Stimulated activated naive B cell treated with anti-CD40 and anti-IgM and Interleukin-4, amounts not matched to agents 10 μg/mL and 1 μg/mL and 100 μg/mL, for 72 hours (primary cell): ENCODE results near the gene CDYL2.
"Not testable (repeated sequence)": the region's sequence is repeated elsewhere in the genome, so short reads cannot be mapped to it uniquely, and the experiment has no call there.

Experiments
- ATAC-seq, 2 donors: fragments of 150-1000 bp; cut with Tn5 transposase; replicated peaks; 2 replicates each; pipeline ENCODE4 v1.10.0; 2021; ENCODE audit warnings: moderate library complexity in 1 of 2
- DNase-seq: peaks from one replicate; pipeline ENCODE4 v3.0.0; 2021
- H3K27ac Mint-ChIP-seq: one replicate; pipeline ENCODE4 v1.8.0; 2022; ENCODE audit warnings: mild to moderate bottlenecking, mixed read lengths
- H3K27me3 Mint-ChIP-seq, 2 donors: one replicate each; pipeline ENCODE4 v1.8.0; 2022; ENCODE audit warnings: mixed read lengths in 2 of 2
- H3K36me3 Mint-ChIP-seq, 2 donors: one replicate each; pipeline ENCODE4 v1.8.0; 2022; ENCODE audit warnings: mixed read lengths in 2 of 2, mild to moderate bottlenecking in 1 of 2
- H3K4me1 Mint-ChIP-seq, 2 donors: one replicate each; pipeline ENCODE4 v1.8.0; 2022; ENCODE audit warnings: mixed read lengths in 2 of 2, mild to moderate bottlenecking in 1 of 2
- H3K4me3 Mint-ChIP-seq, 2 donors: one replicate each; pipeline ENCODE4 v1.8.0; 2022; ENCODE audit warnings: mild to moderate bottlenecking in 2 of 2, mixed read lengths in 2 of 2, moderate library complexity in 1 of 2
- H3K9me3 Mint-ChIP-seq, 2 donors: one replicate each; pipeline ENCODE4 v1.8.0; 2022; ENCODE audit warnings: mixed read lengths in 2 of 2, mild to moderate bottlenecking in 1 of 2

The CDYL2 gene

DNA sequence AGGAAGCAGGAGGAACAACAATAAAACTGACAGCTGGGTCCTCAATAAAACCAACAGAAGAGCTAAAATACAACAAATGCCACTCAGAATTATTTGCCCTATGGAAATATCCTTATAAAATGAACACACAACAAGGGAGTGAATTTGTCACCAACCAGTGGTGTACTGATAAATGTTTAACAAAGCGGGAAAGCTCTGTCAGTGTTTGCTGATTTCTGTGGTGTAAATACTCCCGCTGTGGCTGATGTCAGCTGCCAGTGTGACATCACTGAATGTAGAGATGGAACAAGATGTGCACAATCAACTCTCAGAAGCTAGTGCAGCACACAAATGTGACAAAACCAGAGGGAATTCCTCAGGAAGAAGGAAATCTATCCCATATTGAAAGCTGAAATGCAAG, 51.9 kb downstream of the CDYL2 start:
- Mint-ChIP-seq H3K4me3 (no peak overlapping the region), H3K27me3 (peaks cover 0 to 8% of the 10 kb centered on the region in 2 donors), H3K9me3 (peaks cover 0 to 2% of the 10 kb centered on the region in 2 donors), H3K27ac (no peak overlapping the region), H3K36me3 (no peaks in the 10 kb centered on the region), H3K4me1 (no peaks in the 10 kb centered on the region)
- ATAC-seq, result no peak
- DNase-seq, result no peak

DNA sequence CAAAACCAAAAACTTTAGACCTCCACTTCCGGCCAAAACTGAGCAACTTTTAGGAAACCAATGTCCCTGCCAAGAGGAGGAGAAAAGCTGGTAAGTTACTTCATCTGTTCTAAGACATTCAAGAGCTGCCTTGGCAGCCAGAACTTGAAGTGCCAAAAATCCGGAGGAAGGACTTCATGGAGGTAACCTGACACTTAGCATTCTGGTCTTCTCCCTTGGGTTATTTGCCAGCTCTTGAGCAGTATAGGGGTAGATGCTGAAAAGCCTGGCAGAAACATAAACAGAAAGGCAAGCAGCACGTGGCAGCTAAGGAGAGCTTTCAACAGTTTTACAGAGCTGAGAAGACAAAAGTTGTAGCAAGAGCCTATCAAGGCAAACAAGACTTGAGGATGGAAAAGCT, 53.2 kb downstream of the CDYL2 start:
- Mint-ChIP-seq H3K27ac (no peak overlapping the region), H3K4me3 (no peak overlapping the region), H3K27me3 (peaks cover 0 to 10% of the 10 kb centered on the region in 2 donors), H3K36me3 (no peaks in the 10 kb centered on the region), H3K4me1 (no peaks in the 10 kb centered on the region), H3K9me3 (peaks cover 0 to 2% of the 10 kb centered on the region in 2 donors)
- DNase-seq (no peak), ATAC-seq (no peak)

DNA sequence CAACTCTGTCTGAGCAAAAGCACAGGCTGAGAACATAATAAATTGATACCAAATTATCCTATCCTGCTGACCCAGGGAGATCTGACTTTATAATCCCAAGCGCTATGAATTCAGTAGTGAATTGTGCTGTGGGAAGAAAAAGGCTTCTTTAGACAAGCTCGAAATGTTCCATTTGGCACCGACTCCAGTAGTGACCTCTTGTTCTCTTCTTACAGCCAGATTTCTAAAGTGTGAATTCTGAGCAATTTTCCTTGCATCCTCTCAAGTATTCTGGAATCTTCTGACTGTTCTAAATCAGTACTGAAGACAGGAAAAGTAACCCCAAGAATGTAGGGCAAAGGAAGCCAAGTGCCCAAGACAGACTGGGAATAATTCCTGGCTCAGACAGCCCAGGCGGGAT, 58.2 kb downstream of the CDYL2 start:
- H3K9me3 Mint-ChIP-seq, result peaks cover 9% of the 10 kb centered on the region in 2 donors
- no peak overlapping the region for H3K4me3 Mint-ChIP-seq
- ATAC-seq (no peak), DNase-seq (no peak)
- H3K36me3 Mint-ChIP-seq, result peaks cover 3 to 7% of the 10 kb centered on the region in 2 donors
- no peaks in the 10 kb centered on the region for H3K4me1 Mint-ChIP-seq
- no peak overlapping the region for H3K27ac Mint-ChIP-seq
- peaks cover 0 to 17% of the 10 kb centered on the region in 2 donors for H3K27me3 Mint-ChIP-seq

GRCh38 chr16:80744856-80745255, 59.5 kb downstream of the CDYL2 start:
- ATAC-seq, result no peak
- no peak for DNase-seq
- Mint-ChIP-seq H3K4me1 (no peaks in the 10 kb centered on the region), H3K27me3 (peaks cover 0 to 17% of the 10 kb centered on the region in 2 donors), H3K27ac (no peak overlapping the region), H3K36me3 (peaks cover 3 to 8% of the 10 kb centered on the region in 2 donors), H3K9me3 (peaks cover 9 to 14% of the 10 kb centered on the region in 2 donors), H3K4me3 (no peak overlapping the region)

DNA sequence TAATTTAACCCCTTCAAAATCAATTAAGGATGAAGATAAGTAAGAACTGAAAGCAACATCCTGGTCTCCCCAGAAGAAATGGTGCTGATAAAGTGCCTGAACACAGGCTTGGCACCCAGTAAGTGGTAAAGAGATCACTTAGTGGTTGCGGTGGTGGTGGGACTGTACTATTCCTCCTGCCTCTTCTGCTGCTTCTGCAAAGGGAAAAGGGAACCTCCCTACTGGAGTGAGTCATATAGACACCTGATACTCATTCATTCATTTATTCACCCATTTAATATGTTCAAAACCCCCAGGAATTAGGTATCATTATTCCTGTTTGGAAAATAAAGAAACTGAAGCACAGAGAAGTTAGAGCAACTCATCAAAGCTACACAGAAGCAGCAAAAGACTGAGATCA, 60.6 kb downstream of the CDYL2 start:
- peaks cover 0 to 16% of the 10 kb centered on the region in 2 donors for H3K27me3 Mint-ChIP-seq
- H3K27ac Mint-ChIP-seq, result no peak overlapping the region
- H3K4me1 Mint-ChIP-seq, result no peaks in the 10 kb centered on the region
- peaks cover 11 to 22% of the 10 kb centered on the region in 2 donors for H3K9me3 Mint-ChIP-seq
- no peak overlapping the region for H3K4me3 Mint-ChIP-seq
- H3K36me3 Mint-ChIP-seq, result peaks cover 3 to 15% of the 10 kb centered on the region in 2 donors
- DNase-seq (no peak), ATAC-seq (no peak)

DNA sequence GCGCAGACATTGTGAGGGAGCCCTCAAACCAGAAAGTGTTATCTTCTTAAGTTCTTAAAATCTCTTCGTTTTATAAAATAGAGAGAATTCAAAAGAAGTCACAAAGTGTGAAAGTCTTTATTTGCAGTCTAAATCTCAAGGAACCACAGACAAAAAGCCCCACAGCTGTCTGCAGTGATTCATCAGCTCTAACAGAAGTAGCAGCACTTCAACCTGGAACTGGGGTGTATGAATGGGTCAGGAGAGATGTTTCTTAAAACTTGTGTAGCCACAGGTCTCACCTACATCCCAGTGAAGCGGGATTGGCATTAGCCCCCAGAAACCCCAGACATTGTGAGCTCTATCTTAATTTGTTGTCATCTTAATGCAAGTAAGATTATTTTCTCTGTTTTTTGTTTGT, 61.1 kb downstream of the CDYL2 start:
- peaks cover 9 to 23% of the 10 kb centered on the region in 2 donors for H3K9me3 Mint-ChIP-seq
- H3K4me1 Mint-ChIP-seq, result no peaks in the 10 kb centered on the region
- DNase-seq, result no peak
- H3K27ac Mint-ChIP-seq, result no peak overlapping the region
- ATAC-seq, result no peak
- peaks cover 0 to 12% of the 10 kb centered on the region in 2 donors for H3K27me3 Mint-ChIP-seq
- H3K36me3 Mint-ChIP-seq, result peaks cover 3 to 15% of the 10 kb centered on the region in 2 donors
- no peak overlapping the region for H3K4me3 Mint-ChIP-seq

- Mint-ChIP-seq H3K36me3 (peaks cover 3 to 15% of the 10 kb centered on the region in 2 donors), H3K27me3 (peaks cover 0 to 7% of the 10 kb centered on the region in 2 donors), H3K4me1 (no peaks in the 10 kb centered on the region), H3K27ac (no peak overlapping the region), H3K4me3 (no peak overlapping the region), H3K9me3 (peaks cover 9 to 23% of the 10 kb centered on the region in 2 donors)
- DNase-seq (no peak), ATAC-seq (no peak)
These were observed 62.1 kb downstream of the CDYL2 start for GRCh38 chr16:80742331-80742730.

DNA sequence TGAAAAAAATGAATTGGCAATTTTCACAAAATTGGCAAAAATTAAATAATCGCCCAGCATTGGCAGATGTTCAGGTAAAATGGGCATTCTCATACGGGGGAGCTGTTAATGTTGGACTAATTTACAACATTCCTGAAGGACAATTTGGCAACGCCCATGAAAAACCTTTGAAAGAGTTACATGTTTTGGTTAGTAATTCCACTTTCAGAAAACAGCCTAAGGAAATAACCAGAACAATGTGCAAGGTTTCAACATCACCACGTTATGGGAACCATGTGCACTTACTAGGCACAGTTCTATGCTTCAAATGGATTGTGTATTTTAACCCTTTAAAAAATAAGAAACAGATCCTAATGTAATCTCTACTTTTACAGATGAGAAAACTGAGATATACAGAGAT, 62.7 kb downstream of the CDYL2 start:
- ATAC-seq, result no peak
- Mint-ChIP-seq H3K4me1 (no peaks in the 10 kb centered on the region), H3K27me3 (peaks cover 0 to 7% of the 10 kb centered on the region in 2 donors), H3K27ac (no peak overlapping the region), H3K36me3 (peaks cover 3 to 15% of the 10 kb centered on the region in 2 donors), H3K4me3 (no peak overlapping the region), H3K9me3 (peaks cover 9 to 23% of the 10 kb centered on the region in 2 donors)
- DNase-seq, result no peak

DNA sequence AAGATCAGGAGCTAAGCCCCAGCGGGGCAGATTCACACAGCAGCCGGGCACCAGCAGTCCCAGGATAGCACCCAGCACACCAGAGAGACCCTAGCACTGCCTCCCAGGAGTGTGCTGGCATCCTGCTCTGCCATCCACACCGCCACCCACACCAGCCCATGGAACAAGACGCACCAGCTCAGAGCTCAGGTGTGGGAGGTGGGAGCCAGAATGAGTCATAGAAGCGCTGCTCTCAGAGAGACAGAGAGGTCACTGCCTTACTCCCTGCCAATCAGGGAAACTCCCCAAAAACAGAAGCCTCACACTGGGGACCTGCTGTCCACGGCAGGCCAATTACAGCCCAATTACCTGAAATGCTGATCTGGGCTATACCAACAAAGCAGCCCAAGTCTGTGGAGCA, 64.9 kb downstream of the CDYL2 start:
- ATAC-seq, result peak in 1 of 2 donors; percentile 33
- no peaks in the 10 kb centered on the region for H3K4me1 Mint-ChIP-seq
- no peak overlapping the region for H3K27ac Mint-ChIP-seq
- H3K27me3 Mint-ChIP-seq, result peaks cover 0 to 7% of the 10 kb centered on the region in 2 donors
- H3K4me3 Mint-ChIP-seq, result no peak overlapping the region
- peaks cover 3 to 15% of the 10 kb centered on the region in 2 donors for H3K36me3 Mint-ChIP-seq
- peaks cover 9 to 23% of the 10 kb centered on the region in 2 donors for H3K9me3 Mint-ChIP-seq
- no peak for DNase-seq

- peaks cover 3 to 15% of the 10 kb centered on the region in 2 donors for H3K36me3 Mint-ChIP-seq
- ATAC-seq, result no peak
- H3K27me3 Mint-ChIP-seq, result peaks cover 0 to 7% of the 10 kb centered on the region in 2 donors
These were observed 65.9 kb downstream of the CDYL2 start for GRCh38 chr16:80738521-80738920.

GRCh38 chr16:80735846-80736245, 68.6 kb downstream of the CDYL2 start:
- no peak for DNase-seq
- Mint-ChIP-seq H3K4me1 (no peaks in the 10 kb centered on the region), H3K36me3 (peaks cover 6 to 8% of the 10 kb centered on the region in 2 donors), H3K4me3 (no peak overlapping the region), H3K27me3 (no peaks in the 10 kb centered on the region), H3K9me3 (peaks cover 9 to 23% of the 10 kb centered on the region in 2 donors), H3K27ac (no peak overlapping the region)
- ATAC-seq, result no peak

More at GRCh38 chr16:80738521-80738920, 65.9 kb downstream of the CDYL2 start:
- DNase-seq, result no peak
- H3K4me1 Mint-ChIP-seq, result no peaks in the 10 kb centered on the region
- H3K9me3 Mint-ChIP-seq, result peaks cover 9 to 23% of the 10 kb centered on the region in 2 donors
- no peak overlapping the region for H3K4me3 Mint-ChIP-seq
- no peak overlapping the region for H3K27ac Mint-ChIP-seq

- Mint-ChIP-seq H3K4me1 (no peaks in the 10 kb centered on the region), H3K27ac (no peak overlapping the region), H3K4me3 (no peak overlapping the region), H3K9me3 (peaks cover 6 to 11% of the 10 kb centered on the region in 2 donors), H3K27me3 (no peaks in the 10 kb centered on the region), H3K36me3 (peaks cover 0 to 6% of the 10 kb centered on the region in 2 donors)
- DNase-seq (no peak), ATAC-seq (no peak)
These were observed 71.0 kb downstream of the CDYL2 start for GRCh38 chr16:80733407-80733806.

GRCh38 chr16:80731915-80732314, 72.5 kb downstream of the CDYL2 start:
- Mint-ChIP-seq H3K27me3 (no peaks in the 10 kb centered on the region), H3K9me3 (peaks cover 6 to 11% of the 10 kb centered on the region in 2 donors), H3K4me1 (no peaks in the 10 kb centered on the region), H3K4me3 (no peak overlapping the region), H3K36me3 (peaks cover 0 to 6% of the 10 kb centered on the region in 2 donors), H3K27ac (no peak overlapping the region)
- ATAC-seq (no peak), DNase-seq (no peak)

GRCh38 chr16:80727066-80727763, 77.2 kb downstream of the CDYL2 start:
- not testable (repeated sequence) for H3K27ac Mint-ChIP-seq, DNase-seq, H3K36me3 Mint-ChIP-seq, ATAC-seq, H3K4me1 Mint-ChIP-seq, H3K27me3 Mint-ChIP-seq, H3K4me3 Mint-ChIP-seq
- peaks cover 10 to 19% of the 10 kb centered on the region in 2 donors for H3K9me3 Mint-ChIP-seq

- ATAC-seq (no peak), DNase-seq (no peak)
- Mint-ChIP-seq H3K36me3 (no peaks in the 10 kb centered on the region), H3K4me1 (peaks cover 2 to 7% of the 10 kb centered on the region in 2 donors), H3K9me3 (peaks cover 6 to 9% of the 10 kb centered on the region in 2 donors), H3K4me3 (no peak overlapping the region), H3K27ac (no peak overlapping the region), H3K27me3 (peaks cover 0 to 7% of the 10 kb centered on the region in 2 donors)
These were observed 78.7 kb downstream of the CDYL2 start for GRCh38 chr16:80725566-80726162.
